Activated CD4-positive, alpha-beta T cell treated with anti-CD3 and anti-CD28 coated beads for 4 hours (primary cell): Measurements from ENCODE around the gene HSFY1.
"Not testable (repeated sequence)": the region's sequence is repeated elsewhere in the genome, so short reads cannot be mapped to it uniquely, and the experiment has no call there.

Experiments
- DNase-seq, 2 donors: peaks; one replicate each; pipeline ENCODE4 v3.0.0-alpha.2; 2020

HSFY1 gene

GRCh38 chrY:18546420-18546819 lies at the start of gene HSFY1:
HSFY1 (plus strand) TSS chrY:18546720; CDS start chrY:18546788, 68 bp downstream.
- not testable (repeated sequence) for DNase-seq

- not testable (repeated sequence) for DNase-seq
These were observed 42.3 kb upstream of the HSFY1 start for GRCh38 chrY:18504266-18504665.

- DNase-seq: not testable (repeated sequence)
These were observed 15.4 kb upstream of the HSFY1 start for GRCh38 chrY:18530995-18531655.

GRCh38 chrY:18538952-18539351 lies 7.6 kb upstream of the HSFY1 start:
- DNase-seq: not testable (repeated sequence)

DNA sequence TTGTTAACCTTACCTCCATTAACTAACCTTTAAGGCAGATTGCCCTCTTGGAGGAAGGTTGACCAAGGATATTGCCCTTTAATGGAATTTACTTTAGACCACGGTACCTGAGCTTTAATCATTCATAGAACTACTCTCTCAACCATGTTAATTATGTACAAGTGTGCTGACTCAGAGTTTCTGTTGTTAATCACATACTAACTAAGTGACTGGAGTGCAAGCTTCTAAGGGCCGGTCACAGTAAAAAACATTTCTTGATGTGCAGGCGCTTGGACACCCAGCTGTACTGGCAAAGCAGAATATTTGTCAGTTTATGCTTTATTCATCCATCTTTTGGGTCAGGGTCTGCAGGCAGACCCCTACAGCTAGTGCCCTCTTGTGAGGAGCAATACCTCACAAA lies 6.6 kb downstream of the HSFY1 start:
- DNase-seq: not testable (repeated sequence)

DNA sequence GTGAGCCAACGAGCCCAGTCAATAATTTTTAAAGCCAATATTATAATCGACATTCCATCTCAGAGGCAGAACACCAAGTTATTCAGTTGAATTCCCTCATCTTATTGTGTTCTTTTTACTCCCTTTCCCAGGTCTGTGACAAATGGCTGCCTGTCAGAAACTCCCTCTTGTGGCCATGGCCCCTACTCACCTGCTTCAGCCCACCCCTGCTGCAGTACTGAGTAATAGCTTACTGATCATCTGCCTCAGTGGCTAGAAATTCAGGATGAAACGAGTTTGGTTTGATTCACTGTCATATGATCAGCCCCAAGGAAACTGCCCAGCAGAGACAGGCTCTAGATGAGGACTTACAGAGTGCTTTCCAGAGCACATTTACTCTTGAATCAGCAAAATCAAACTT lies 19.4 kb downstream of the HSFY1 start:
- DNase-seq: not testable (repeated sequence)
